ENCODE data around the gene DIP2C.
"Not testable (repeated sequence)": the region's sequence is repeated elsewhere in the genome, so short reads cannot be mapped to it uniquely, and the experiment has no call there.

Gene DIP2C

DNA sequence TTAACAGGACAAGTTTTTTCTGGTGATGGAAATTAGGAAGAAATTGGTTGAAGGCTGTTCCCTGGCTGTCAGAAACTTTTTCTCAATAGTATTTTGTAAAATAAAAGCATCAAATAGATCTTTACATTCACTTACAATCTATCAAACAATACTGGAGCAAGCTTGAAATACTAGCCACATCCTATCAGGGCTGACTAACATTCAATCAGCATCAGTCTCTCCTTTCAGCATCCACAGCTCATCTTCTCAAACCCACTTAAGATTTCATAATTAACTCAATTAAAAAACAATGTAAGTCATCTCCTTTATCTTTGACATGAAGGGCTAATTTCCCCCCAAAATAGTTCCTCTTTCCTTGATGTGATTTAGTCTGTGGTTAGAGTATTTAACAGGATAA, 80.2 kb downstream of the DIP2C start:
- no peak for DNase-seq

DNA sequence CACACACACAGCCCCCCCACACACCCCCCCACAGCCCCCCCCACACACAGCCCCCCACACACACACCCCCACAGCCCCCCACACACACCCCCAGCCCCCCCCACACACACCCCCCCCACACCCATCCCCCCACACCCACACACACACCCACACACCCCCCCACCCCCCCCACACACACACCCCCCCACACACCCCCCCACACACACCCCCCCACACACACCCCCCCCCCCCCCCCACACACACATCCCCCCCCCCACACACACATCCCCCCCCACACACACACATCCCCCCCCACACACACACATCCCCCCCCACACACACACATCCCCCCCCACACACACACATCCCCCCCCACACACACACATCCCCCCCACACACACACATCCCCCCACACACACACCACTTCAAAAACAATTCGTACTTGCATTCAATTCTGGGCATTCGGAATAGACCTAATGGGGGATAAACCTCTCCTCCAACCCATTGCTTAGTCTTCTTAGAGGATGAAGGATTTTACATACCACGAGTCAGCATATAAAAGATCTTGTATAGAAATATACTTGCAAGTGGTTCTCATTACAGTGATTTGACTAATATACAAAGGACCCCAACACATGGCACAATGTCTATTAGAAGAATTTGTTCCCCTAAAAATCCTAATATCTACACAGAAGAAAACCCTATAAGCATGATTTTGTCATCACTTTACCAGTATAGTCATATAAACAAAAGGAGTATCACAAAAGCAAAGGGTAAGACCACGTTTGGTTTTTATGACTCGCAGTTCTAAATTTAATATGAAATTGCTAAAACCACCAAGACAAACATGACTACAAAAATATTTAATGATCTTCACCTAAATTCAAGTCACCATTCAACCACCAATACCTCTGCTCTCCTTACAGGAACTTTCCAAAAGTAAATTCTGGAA, 80.9 kb downstream of the DIP2C start:
- peak; percentile 38 for DNase-seq

DNA sequence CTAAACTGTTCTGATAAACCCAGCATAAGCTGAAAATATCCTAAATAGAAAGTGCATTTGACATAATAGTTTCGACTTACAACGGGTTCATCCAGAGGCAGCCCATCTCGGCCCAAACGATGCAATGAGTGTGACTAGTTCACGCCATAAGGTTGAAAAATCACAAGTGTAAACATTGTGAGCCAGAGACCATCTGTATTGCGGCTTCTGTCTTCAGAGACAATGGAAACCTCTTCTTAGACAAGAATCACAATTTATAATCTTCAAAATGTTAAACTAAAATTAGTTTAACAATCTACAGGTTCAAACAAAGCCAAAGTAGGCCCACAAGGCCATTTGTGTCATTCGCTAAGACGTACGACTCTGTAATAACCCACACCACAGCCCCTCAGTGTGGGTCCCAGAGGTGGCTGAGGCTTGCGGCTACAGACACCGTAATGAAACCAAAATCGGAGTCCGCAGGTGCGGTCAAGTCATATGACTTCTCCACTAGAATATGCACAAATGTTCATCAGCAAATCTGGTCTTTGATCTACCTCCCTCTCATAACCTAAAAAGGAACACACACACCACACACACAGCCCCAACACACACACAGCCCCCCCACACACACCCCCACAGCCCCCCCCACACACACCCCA, 81.8 kb downstream of the DIP2C start:
- no peak for DNase-seq

DNA sequence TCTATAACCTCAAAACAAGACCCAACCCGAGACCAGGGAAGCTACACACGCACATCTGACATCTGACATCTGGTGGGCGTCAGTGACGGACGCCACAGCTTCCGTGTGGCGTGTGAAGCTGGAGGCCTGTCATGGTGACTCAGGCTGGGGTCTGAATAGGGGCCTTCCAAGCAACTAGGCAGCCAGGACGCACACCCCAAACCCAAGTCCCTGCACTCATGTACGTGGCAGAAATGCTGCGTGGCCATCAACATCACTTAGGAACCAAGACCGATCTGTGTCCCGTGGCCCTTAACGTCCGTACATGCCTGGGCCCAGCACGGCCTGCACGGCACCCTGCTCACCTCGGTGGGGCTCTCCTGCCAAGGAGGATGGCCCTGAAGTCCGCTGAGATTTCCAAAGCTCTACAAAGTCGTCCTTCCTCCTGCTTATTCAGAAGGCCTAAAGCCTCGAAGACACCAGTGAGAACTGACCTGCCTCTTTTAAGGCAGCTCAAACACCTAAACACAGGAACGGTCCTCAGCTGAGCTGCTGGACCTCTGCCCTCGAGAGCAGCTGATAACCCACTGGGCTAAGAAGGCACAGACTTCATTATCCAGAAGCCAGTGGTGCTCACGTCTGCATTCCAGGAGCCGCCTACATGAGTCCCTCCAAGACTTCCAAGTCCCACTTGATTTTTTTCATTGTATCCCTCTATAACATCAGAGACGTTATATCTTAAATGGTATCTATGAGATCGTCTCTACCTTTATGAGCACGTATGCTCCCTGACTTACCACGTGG, 82.5 kb downstream of the DIP2C start:
- no peak for DNase-seq

DNA sequence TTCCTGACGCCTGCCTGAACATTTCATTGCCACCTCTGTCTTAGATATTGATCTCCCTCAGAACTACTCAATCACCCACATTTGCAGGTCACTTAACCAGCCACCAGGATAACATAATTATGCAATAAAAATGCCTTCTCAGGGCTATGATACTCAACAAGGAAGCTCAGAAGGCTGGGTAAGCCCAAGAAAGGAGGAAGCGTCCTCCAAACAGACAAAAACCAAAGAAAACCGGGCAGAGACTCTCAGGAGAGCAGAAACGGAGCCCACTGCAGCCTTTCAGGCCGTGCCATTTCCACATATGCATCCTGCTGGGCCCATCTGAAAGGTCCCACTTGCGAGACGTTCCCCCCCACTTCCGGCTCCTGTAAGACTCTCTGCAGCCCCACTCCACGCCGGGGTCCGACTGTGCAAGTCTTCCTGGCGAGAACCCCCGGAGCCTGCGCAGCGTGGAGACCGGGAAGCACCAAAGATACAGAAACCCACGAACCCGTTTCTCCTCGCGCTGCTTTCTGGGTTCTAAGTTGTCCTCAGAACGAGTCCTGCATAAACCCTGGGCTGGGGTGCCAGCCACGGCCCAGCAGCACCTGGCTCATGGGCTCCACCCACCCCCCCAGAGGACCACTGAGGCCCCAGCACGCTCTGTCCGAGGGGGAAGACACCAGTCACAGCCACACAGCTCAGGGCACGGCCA, 83.7 kb downstream of the DIP2C start:
- DNase-seq = no peak

DNA sequence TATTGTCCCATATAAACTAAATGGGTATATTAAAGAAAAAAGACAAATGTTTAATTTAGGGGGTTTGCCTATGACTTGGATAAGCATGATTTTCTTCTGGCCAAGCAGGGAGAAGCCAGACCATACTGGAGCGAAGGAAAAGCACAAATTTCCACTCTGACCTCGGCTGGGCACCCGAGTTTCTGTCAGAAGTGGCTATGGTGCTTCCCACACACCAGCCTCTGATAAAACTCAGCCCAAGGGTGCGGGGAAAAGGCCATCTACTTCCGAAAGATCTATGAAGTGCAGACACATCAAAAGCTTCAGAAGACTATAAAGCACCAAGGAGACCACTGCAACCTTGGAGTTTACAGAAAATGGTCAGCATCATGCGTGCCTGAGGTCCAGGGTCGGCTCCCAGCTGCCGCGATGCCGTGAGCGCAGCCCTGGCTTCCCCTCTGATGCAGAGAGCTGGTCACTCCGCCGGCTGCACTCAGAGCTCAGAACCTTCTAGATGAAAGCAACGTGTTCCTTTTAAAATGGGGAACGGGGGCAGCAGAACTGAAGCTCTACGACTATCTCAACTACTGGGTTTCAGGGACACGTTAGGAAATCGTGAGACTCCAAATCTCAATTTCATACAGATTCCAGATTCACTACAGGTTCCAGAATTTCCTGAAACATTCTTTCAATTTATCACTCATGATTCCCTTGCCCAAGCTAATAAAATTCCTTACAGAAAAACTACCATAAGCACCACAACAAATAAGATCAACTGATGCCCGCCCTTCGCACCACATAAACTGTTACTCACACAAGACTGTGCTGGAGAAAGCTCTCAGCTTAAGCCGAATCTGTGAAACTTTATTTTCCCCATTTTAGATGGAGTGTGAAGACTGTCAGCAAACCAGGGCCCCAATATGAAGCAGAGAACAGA, 84.5 kb downstream of the DIP2C start:
- no peak for DNase-seq

DNA sequence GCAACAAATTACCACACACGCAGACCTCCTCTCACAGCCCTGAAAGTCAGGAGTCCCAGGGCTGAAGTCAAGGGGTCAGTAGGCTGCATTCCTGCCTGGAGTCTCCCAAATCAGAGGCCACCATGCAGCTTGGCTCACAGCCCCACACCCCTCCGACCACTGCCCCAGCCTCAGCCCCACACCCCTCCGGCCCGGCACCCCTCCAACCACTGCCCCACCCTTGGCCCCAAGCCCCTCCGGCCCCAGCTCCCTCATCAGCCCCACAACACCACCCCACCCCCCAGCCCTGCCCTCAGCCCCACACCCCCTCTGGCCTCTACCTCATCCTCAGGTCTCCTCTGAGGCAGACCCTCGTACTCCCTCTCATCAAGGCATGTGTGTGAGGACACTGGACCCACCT, 85.7 kb downstream of the DIP2C start:
- DNase-seq = no peak

DNA sequence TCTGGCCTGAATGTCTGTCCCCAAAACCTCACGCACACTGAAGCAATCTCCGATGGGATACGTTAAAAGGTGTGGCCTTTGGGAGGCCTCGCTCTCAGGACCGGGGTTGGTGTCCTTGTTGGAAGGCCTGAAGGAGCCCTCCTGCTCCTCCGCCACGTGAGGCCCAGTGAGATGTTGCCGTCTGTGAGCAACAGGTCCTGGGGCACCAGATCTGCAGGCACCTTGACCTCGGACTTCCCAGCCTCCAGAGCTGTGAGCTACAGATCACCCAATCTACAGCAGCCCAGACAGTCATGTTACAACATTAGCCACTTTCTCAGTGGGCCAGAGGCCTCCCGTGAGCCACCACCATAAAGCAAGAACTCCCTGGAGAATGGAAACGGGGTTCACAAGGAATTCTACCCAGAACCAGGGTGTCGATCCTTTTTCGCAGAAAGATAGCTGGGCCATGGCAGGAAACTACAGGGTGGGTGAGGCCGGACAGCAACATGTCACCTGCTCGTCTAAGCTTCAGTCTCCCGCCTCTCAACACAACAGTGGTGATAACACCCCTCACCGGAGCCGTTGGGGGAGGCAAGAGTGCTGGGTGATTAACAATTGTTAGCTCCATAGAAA, 87.0 kb downstream of the DIP2C start:
- DNase-seq = no peak

DNA sequence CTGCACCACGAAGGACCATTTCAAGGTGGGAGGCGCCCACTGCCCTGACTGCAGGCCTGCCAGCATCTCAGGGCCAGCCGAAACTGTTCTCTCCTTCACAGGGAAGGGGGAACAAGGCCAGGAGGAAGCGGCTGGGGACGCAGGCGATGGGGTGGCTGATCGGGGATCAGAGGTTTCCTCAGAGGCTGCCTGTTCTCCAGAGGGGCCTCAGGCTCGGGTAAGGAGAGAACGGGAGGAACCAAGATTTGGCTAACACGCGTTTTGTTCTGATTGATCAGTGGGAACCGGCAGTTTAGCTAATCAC, 87.9 kb downstream of the DIP2C start:
- no peak for DNase-seq

DNA sequence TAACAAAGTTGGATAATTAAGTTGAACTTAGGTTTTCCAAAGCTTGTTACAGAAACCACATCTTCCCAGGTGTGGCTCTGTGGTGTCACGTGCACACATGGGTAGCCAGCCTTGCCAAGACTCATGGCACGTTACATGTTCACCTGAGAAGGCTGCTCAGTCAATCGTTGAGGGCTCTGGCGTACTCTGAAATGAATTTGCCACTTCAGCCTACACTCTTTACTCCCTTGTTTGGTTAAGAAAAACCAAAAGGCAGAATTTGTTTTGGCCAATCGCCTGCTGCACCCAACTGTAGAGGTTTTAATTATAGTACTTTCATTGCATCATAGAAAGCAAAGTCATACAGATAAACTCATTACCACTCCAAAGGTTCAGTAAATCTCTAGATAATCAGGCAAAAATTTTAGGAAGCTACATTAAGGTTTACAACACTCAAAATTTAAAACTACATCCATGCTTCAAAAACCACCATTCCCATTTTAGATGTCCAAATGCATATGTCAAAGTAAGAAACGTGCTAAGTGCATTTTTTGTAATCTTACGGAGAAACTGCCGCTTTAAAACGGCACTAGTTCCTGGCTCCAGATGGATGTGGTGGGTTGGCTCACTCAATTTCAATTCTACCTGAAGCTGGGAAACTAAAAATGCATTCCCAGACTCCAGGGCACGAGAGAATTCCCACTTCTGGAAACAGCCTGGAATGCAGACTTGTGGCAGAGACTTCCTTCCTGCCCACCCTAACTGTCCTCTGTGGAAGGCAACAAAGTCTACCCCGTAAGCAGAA, 88.4 kb downstream of the DIP2C start:
- DNase-seq = no peak

DNA sequence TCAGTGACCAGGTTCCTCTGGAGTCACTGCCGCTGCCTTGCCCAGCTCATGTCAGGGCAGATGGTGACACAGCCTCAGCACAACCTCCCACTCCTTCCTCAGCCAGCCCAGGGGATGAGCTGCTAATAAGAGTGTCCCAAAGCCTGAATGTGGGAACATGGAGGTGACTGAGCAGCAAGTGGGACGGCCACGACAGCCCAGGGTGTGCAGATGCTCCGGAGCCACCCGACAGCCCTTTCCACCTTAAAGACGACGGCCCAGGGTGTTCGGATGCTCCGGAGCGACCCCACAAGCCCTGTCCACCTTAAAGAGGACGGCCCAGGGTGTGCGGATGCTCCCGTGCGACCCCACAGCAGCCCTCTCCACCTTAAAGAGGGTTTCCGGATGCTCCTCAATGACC, 89.2 kb downstream of the DIP2C start:
- no peak for DNase-seq

DNA sequence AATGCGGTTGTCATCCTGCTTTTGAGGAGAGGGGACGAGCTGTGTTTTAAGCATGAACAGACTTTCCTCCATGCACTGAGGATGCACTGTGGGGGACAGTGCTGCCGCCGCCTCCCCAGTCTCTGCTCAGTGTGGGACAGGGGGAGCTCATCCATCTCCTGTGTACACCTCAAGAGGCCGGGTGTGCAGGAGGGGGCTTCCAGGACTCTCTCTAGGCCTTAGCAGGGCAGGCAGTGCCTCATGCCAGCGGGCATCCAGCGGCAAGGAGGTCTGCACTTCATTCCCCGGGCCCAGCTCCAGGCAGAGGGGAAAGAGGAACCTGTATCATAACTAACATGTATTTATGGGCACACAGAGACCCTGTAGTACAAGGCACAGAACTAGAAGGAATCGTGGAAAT, 89.7 kb downstream of the DIP2C start:
- DNase-seq = no peak

DNA sequence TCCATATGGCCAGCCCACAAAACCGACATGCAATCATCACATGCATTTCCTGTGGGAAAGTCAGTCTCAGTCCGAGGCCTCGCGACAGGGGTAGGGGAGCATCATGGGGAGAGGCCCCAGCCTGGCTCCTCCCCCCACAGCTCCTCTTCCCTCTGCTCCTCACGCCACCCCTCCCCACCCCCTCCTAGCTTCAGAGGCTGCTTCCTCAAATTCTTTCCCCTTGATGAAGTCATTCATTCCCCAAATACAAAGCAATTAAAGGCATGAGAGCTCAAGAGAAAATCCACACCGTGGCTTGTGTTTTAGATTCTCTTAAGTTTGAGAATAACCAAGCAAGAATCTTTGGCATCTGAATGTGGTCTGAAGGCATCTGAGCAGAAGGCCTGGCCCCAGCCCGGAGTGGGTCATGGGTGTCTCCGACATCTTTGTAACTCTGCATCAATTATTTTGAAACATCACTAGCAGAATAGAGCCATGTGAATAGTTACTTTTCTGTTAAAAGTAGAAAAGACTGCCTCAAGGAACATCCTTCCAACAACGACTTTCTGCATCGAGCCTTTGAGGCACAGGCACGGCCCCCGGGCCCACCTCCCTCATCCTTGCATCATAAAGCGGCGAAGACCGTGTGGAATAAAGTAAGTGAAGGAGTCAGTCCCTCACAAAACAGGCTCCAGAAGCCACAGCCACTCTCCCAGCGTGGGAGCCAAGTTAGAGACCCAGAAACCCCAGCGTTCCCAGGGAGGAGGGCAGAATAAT, 90.9 kb downstream of the DIP2C start:
- DNase-seq = peak; percentile 89

DNA sequence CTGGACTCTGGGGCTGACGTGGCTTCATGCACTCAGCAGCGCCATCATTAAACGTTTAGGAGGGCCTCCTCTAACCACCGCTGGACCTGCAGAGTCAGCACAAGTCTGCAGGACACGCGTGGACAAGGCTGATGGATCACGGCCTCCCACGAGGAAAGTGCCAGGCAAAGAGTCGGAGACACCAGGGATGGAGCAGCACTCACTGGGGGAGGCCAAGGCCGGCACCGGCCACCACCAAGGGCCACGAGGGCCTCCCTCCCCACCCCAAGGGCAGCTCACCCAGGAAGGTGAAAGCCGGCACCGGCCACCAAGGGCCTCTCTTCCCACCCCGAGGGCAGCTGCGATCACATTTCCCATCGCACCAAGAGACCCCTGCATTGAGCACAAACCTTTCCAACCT, 91.5 kb downstream of the DIP2C start:
- no peak for DNase-seq

DNA sequence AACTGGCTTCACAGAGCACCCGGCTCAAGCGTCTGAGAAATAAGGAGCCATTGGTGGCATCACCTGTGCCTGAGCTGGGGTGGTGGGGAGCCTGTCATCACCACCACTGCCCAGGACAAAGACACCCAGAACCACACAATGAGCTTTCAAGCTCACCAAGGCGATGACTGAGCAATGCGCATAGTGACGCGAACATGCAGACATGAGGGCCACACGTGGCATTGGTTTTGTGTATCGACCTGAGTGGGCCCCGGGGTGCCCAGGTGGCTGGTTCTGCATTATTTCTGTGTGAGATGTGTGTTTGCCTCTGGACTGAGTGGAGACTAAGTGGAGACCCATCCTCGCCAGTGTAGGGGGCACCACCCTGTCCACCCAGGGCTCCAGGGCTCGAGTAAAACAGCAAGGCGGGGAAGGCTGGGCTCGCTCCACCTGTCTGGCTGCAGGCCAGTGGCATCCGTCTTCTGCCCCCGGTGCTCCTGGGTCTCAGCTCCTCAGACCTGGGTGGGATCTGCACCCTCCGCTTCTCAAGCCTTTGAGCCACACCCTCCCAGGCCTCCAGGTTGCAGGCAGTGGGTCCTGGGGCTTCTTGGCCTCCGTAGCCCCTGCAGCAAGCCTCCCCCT, 92.6 kb downstream of the DIP2C start:
- no peak for DNase-seq

DNA sequence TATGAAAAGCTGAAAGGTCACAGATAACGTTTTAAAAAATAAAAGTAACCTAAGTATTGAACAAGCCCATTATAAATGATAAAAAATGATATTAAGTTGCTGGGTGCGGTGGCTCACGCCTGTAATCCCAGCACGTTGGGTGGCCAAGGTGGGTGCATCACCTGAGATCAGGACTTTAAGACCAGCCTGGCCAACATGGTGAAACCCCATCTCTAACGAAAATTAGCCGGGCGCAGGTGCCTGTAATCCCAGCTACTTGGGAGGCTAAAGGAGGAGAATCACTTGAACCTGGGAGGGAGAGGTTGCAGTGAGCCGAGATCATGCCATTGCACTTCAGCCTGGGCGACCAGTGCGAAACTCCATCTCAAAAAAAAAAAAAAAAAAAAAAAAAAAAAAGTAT, 93.3 kb downstream of the DIP2C start:
- not testable (repeated sequence) for DNase-seq

DNA sequence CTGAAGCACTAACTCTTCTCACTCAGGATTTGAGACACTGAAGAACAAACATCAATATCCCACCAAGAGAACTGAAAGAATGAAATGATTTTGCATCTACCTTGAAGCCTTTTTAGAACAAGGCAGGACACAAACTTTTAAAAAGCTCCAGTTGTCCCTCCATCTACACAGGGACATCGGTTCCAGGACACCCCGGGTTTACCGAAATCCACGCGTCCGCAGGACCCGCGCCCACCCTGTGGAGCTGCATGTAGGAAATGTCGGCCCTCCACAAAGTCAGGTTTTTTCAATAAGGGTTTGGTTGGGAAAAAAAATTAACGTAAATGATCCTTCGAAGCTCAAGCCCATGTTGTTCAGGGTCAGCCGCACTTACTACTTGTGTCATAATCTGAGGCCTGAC, 94.0 kb downstream of the DIP2C start:
- DNase-seq = no peak

DNA sequence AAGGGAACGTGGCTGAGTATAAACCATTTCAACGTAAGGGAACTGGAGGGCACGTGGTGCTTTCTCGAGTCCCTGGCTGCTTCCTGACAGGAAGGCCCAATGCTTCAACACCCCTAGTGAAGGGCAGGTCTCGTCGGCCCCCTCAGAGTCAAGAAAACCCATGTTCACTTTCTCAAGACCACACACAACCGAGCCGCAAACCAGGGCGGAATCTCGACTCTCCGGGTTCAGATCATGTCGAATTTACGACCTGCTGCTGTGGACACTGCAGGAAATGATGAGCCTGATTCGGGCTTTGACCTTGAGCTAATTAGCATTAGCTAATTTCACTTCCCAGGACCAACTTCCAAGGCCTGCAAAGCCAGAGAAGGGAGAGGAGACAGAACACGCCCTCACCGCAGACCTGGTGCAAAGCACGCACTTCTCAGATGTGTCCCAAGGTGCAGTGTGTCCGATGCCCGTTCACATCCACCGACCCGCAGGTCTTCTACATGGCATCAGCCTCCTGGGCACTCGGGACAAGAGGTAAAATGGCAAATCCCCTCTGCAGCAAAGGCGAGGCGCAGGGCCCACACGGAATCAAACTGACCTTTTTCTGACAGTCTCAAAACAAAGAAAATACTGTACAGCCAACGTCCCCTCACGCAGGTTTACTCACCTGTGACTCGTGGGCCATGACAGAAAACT, 94.7 kb downstream of the DIP2C start:
- DNase-seq = no peak

DNA sequence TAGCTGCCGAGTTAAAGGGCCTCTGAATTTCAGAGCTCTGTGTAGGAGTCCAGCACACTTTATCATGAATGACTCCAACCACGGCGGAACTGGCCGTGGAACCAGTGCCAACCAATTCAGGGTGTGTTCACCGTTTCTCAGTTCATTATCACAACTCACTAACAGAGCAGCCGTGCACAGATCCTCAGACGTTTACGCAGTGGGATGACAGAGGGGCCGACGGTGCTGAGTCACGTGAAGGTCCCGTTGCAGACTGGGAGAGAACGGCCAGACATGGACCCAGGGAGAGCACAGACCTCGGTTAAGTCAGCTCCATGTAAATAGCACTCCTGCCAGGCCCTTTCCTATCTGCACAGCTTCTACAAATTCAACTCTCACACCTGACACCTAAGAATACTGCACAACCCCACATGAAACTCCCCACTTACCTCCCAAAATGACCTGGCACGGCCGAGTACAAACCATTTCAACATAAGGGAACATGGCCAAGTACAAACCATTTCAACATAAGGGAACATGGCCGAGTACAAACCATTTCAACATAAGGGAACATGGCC, 95.5 kb downstream of the DIP2C start:
- DNase-seq = no peak

Data from HCEC 1CT (cell line).